Measurements from ENCODE around the gene DIP2B. TPM values are rescaled to one million over a fixed set of nuclear protein-coding genes. Genes with fewer than 3 reads are reported as not detected.

DIP2B gene
- total and polyA plus RNA-seq, 2 donors from 2014 or later: 4.6 to 23.3 TPM

- intact Hi-C loops (cut with DNase I): no loop called here
- FAIRE-seq: no peak
Measured at GRCh38 chr12:50610171-50610570, 105.4 kb downstream of the DIP2B start.

GRCh38 chr12:50611021-50611744 lies 106.4 kb downstream of the DIP2B start:
- Histone ChIP-seq H3K9ac (ENCODE audit: low read length in 3 of 3) (no peak overlapping the region), H3K4me3 (ENCODE audit: low read length in 3 of 3) (no peak overlapping the region), H3K9me3 (ENCODE audit: control insufficient read depth in 2 of 3, insufficient read depth in 1 of 3, low read length in 3 of 3) (no peaks in the 10 kb centered on the region), H3K27me3 (ENCODE audit: control insufficient read depth, insufficient read depth, low read length) (no peaks in the 10 kb centered on the region), H3K27ac (ENCODE audit: low read depth in 2 of 2, low read length in 2 of 2) (no peak overlapping the region), H3K36me3 (ENCODE audit: control insufficient read depth in 2 of 3, insufficient read depth in 3 of 3, low read length in 3 of 3) (no peaks in the 10 kb centered on the region), H3K4me1 (ENCODE audit: control insufficient read depth in 2 of 3, insufficient read depth in 2 of 3, low read depth in 1 of 3, low read length in 3 of 3) (peaks cover 0 to 3% (median 0%) of the 10 kb centered on the region in 3 donors)
- FAIRE-seq: no peak
- TF ChIP-seq CTCF (IDR thresholded peaks at IDR 0.05; ENCODE audit: borderline replicate concordance, extremely low read depth, insufficient read depth): no peak
- no peak for DNase-seq
- intact Hi-C loops (cut with DNase I): no loop called here

More at GRCh38 chr12:50610171-50610570, 105.4 kb downstream of the DIP2B start:
- Histone ChIP-seq H3K9ac (ENCODE audit: low read length in 3 of 3) (no peak overlapping the region), H3K27ac (ENCODE audit: low read depth in 2 of 2, low read length in 2 of 2) (no peak overlapping the region), H3K27me3 (ENCODE audit: control insufficient read depth, insufficient read depth, low read length) (no peaks in the 10 kb centered on the region), H3K4me1 (ENCODE audit: control insufficient read depth in 2 of 3, insufficient read depth in 2 of 3, low read depth in 1 of 3, low read length in 3 of 3) (peaks cover 0 to 3% (median 0%) of the 10 kb centered on the region in 3 donors), H3K9me3 (ENCODE audit: control insufficient read depth in 2 of 3, insufficient read depth in 1 of 3, low read length in 3 of 3) (no peaks in the 10 kb centered on the region), H3K4me3 (ENCODE audit: low read length in 3 of 3) (no peak overlapping the region), H3K36me3 (ENCODE audit: control insufficient read depth in 2 of 3, insufficient read depth in 3 of 3, low read length in 3 of 3) (no peaks in the 10 kb centered on the region)
- TF ChIP-seq CTCF (IDR thresholded peaks at IDR 0.05; ENCODE audit: borderline replicate concordance, extremely low read depth, insufficient read depth): no peak
- DNase-seq: no peak

GRCh38 chr12:50612882-50613281 lies 108.1 kb downstream of the DIP2B start:
- no peaks in the 10 kb centered on the region for H3K36me3 ChIP-seq (ENCODE audit: control insufficient read depth in 2 of 3, insufficient read depth in 3 of 3, low read length in 3 of 3)
- no peak for FAIRE-seq

More at GRCh38 chr12:50612882-50613281, 108.1 kb downstream of the DIP2B start:
- no peak overlapping the region for H3K9ac ChIP-seq (ENCODE audit: low read length in 3 of 3)
- no peak for TF ChIP-seq CTCF (IDR thresholded peaks at IDR 0.05; ENCODE audit: borderline replicate concordance, extremely low read depth, insufficient read depth)
- no peak for DNase-seq
- H3K27ac ChIP-seq (ENCODE audit: low read depth in 2 of 2, low read length in 2 of 2): no peak overlapping the region
- H3K4me3 ChIP-seq (ENCODE audit: low read length in 3 of 3): no peak overlapping the region
- no peaks in the 10 kb centered on the region for H3K27me3 ChIP-seq (ENCODE audit: control insufficient read depth, insufficient read depth, low read length)
- no peaks in the 10 kb centered on the region for H3K9me3 ChIP-seq (ENCODE audit: control insufficient read depth in 2 of 3, insufficient read depth in 1 of 3, low read length in 3 of 3)
- intact Hi-C loops (cut with DNase I): no loop called here
- H3K4me1 ChIP-seq (ENCODE audit: control insufficient read depth in 2 of 3, insufficient read depth in 2 of 3, low read depth in 1 of 3, low read length in 3 of 3): no peaks in the 10 kb centered on the region
